GM10248 (cell line): ENCODE data around the gene SSRP1.

Experiments
- CTCF ChIA-PET: fragments of 300-600 bp; sonication (Branson Sonifier 250); formaldehyde crosslinking; extraction: SDS; loops from one replicate; lab custom pipeline; 2021; ENCODE audit warnings: antibody characterized with exemption; lab: Yijun Ruan, JAX
- POLR2A ChIA-PET: fragments of 350-650 bp; sonication (Branson Sonifier 250); formaldehyde crosslinking; extraction: SDS; loops from one replicate; lab custom pipeline; 2020; ENCODE audit warnings: antibody characterized with exemption; lab: Yijun Ruan, JAX
- DNase-seq: peaks from one replicate; pipeline ENCODE4 v3.0.0; 2012; ENCODE audit errors: extremely low spot score
- TF ChIP-seq, protein P1 (sequence below): IDR thresholded peaks from 2 replicates; pipeline ENCODE4 v1.5.1; 2012; ENCODE audit warnings: mild to moderate bottlenecking, low read depth; ENCODE audit errors: extremely low read depth, missing control alignments, control extremely low read depth

The SSRP1 gene

GRCh38 chr11:57311109-57311936, 24.4 kb downstream of the SSRP1 start:
- peak; percentile 92 for DNase-seq
- CTCF ChIA-PET, result interaction anchor here (0.9 to 3.1 kb wide), 10 partner anchors 8 to 489 kb away, joined by 3 to 9 read pairs (median 4); no protein-coding TSS in a partner anchor
- POLR2A ChIA-PET, result interaction anchor here (0.6 kb wide), 1 partner anchor 67 kb away, joined by 5 read pairs; no protein-coding TSS in a partner anchor
- TF ChIP-seq, protein P1, sequence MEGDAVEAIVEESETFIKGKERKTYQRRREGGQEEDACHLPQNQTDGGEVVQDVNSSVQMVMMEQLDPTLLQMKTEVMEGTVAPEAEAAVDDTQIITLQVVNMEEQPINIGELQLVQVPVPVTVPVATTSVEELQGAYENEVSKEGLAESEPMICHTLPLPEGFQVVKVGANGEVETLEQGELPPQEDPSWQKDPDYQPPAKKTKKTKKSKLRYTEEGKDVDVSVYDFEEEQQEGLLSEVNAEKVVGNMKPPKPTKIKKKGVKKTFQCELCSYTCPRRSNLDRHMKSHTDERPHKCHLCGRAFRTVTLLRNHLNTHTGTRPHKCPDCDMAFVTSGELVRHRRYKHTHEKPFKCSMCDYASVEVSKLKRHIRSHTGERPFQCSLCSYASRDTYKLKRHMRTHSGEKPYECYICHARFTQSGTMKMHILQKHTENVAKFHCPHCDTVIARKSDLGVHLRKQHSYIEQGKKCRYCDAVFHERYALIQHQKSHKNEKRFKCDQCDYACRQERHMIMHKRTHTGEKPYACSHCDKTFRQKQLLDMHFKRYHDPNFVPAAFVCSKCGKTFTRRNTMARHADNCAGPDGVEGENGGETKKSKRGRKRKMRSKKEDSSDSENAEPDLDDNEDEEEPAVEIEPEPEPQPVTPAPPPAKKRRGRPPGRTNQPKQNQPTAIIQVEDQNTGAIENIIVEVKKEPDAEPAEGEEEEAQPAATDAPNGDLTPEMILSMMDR, result no peak

DNA sequence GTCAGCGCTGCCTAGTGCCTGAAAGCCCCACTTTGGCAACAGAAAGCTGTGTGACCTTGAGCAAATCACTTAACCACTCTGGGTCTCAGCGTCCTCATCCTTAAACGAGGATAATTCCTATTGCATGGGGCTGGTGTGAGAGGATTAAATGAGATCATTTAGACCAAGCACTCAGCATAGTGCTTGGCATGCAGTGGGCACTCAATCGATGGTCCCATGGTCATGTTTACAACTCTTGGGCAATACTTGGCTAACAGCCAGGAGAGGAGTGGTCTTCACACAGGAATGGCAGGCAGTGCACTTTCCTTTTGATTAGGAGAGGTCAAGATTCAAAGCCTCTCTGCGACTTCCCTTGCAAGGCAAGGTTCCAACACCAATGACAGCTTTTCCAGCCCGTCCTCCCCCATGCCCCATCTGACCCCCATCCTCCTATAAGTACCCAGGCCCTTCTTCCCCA, 25.0 kb downstream of the SSRP1 start:
- TF ChIP-seq, protein P1, result no peak
- ChIA-PET POLR2A (no interaction called here), CTCF (interaction anchor here (2.1 to 3.1 kb wide), 2 partner anchors 7 to 11 kb away, joined by 8 to 9 read pairs; no protein-coding TSS in a partner anchor)
- no peak for DNase-seq

DNA sequence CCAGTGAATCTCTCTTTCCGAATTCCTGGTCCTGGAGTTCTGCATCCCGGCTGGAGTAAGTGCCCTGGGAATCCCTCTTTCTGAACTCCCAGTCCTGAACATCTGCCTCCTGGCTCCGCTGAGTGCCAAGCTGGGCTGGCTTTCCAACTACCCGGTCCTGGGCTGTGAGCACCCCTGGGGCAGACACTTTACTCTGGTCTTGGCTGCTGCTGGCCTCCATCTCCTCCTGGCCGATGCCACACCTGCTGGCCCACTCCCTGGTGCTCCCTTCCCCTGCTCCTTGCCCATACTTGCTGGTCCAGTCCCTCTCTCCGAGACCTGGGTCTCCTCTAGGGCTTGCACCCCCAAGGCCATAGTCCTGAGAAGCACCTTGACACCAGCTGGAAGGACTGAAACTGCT, 25.6 kb downstream of the SSRP1 start:
- TF ChIP-seq, protein P1, result no peak
- CTCF ChIA-PET, result interaction anchor here (1.3 kb wide), 1 partner anchor 15 kb away, joined by 4 read pairs; no protein-coding TSS in a partner anchor
- no peak for DNase-seq
- POLR2A ChIA-PET, result no interaction called here

DNA sequence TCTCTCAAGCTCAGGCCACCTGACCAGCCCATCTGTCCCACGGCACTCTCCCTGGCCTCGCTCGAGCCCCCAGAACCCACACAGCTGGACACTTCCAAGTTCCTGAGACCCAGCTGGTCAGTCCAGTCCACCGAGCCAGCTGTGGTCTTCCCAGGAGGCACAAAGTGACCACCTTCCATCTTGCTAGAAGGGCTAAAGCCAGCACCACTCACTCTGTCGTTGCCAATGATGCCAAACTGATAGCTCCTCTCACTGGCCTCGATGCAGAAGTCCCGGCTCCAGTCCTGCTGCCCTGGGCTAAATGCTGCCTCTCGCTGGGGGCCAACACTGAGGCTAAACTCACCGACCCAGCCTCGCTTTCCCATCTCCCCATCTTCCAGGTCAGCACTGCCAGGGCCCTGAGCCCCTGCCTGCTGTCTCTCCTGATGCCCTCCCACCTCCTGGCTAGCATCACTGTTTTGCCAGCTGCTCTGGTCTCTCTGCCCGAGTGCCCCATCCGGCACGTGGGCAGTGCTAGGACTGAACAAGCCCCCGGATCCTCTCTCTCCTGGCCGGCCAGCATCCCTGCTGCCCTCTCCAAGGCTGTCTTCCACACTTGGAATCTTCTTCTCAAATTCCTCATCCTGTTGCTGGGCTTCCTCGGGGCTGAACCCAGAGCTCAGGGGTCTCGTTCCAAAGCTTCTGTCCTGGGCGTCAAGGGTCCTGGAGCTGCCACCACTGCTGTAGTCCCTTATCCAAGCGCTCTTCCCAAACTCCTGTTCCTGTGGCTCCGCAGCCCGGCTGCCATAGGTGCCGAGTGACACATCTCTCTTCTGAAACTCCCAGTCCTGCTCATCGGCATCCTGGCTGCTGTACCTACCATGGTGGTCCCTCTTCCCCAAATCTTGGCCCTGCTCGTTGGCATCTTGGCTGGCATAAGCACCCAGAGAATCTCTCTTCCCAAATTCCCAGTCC, 26.3 kb downstream of the SSRP1 start:
- POLR2A ChIA-PET, result interaction anchor here (1.2 kb wide), 1 partner anchor 12 kb away, joined by 4 read pairs; no protein-coding TSS in a partner anchor

GRCh38 chr11:57308426-57309060, 27.1 kb downstream of the SSRP1 start:
- TF ChIP-seq, protein P1, result no peak
- POLR2A ChIA-PET, result interaction anchor here (1.2 kb wide), 1 partner anchor 13 kb away, joined by 4 read pairs; no protein-coding TSS in a partner anchor
- CTCF ChIA-PET, result interaction anchor here (1.3 to 1.4 kb wide), 2 partner anchors 13 to 58 kb away, joined by 3 to 4 read pairs; no protein-coding TSS in a partner anchor
- DNase-seq, result no peak

More for the DNA sequence above, 26.3 kb downstream of the SSRP1 start:
- CTCF ChIA-PET, result interaction anchor here (1.3 kb wide), 1 partner anchor 14 kb away, joined by 4 read pairs; no protein-coding TSS in a partner anchor
- DNase-seq, result no peak
- TF ChIP-seq, protein P1, result no peak
